HEK293 (cell line): ENCODE data around the gene CREB5.

Source experiments
- CTCF ChIA-PET: fragments of 350-600 bp; formaldehyde crosslinking; extraction: SDS; loops from one replicate; lab custom pipeline; 2021; ENCODE audit warnings: antibody characterized with exemption; lab: Yijun Ruan, JAX
- POLR2A ChIA-PET: fragments of 300-600 bp; formaldehyde crosslinking; extraction: SDS; loops from one replicate; lab custom pipeline; 2020; ENCODE audit warnings: antibody characterized with exemption, inconsistent platforms; lab: Yijun Ruan, JAX
- H3K27ac ChIP-seq: fragments of 200-500 bp; sonication (Bioruptor generic); 2 replicates; pipeline ENCODE4 v1.5.1; 2014; ENCODE audit warnings: low read depth, low read length, control low read depth, inconsistent platforms; ENCODE audit errors: extremely low read depth
- H3K36me3 ChIP-seq, 2 experiments: fragments of 200-500 bp in 1 of 2; sonication (Bioruptor generic) in 1 of 2; 1 replicate in 1 of 2; 2 replicates in 1 of 2; pipeline ENCODE4 v1.5.1; 2014 to 2017; ENCODE audit warnings: inconsistent platforms in 2 of 2, low read length in 2 of 2; ENCODE audit not compliant: control insufficient read depth in 2 of 2, insufficient read depth in 1 of 2
- H3K4me1 ChIP-seq: fragments of 200-500 bp; sonication (Bioruptor generic); 2 replicates; pipeline ENCODE4 v1.5.1; 2014; ENCODE audit warnings: mild to moderate bottlenecking, low read length, inconsistent platforms; ENCODE audit not compliant: control insufficient read depth, insufficient read depth
- H3K4me3 ChIP-seq: 2 replicates; pipeline ENCODE4 v1.5.1; 2011; ENCODE audit warnings: low read depth, mild to moderate bottlenecking, control low read depth, low read length, moderate library complexity
- H3K9me3 ChIP-seq: fragments of 200-500 bp; sonication (Bioruptor generic); 2 replicates; pipeline ENCODE4 v1.5.1; 2014; ENCODE audit warnings: low read depth, low read length, inconsistent platforms; ENCODE audit not compliant: control insufficient read depth, insufficient read depth
- EGR2 ChIP-seq: fragments of 450-650 bp; formaldehyde crosslinking; IDR thresholded peaks from 2 replicates; pipeline ENCODE4 v1.5.1; 2016; ENCODE audit warnings: low read depth, missing biosample characterization, missing genetic modification characterization
- FEZF1 ChIP-seq: fragments of 450-650 bp; formaldehyde crosslinking; IDR thresholded peaks from 2 replicates; pipeline ENCODE4 v1.5.1; 2016; ENCODE audit warnings: missing biosample characterization, missing genetic modification characterization
- KLF9 ChIP-seq: fragments of 450-650 bp; formaldehyde crosslinking; IDR thresholded peaks from 2 replicates; pipeline ENCODE4 v1.5.1; 2016; ENCODE audit warnings: missing biosample characterization, missing genetic modification characterization, low read depth
- OVOL3 ChIP-seq: fragments of 450-650 bp; formaldehyde crosslinking; IDR thresholded peaks from 2 replicates; pipeline ENCODE4 v1.5.1; 2016; ENCODE audit warnings: missing biosample characterization, missing genetic modification characterization
- WT1 ChIP-seq: fragments of 450-650 bp; formaldehyde crosslinking; IDR thresholded peaks from 2 replicates; pipeline ENCODE4 v1.5.1; 2016; ENCODE audit warnings: missing biosample characterization, missing genetic modification characterization
- ZBTB21 ChIP-seq: fragments of 450-650 bp; formaldehyde crosslinking; IDR thresholded peaks from 2 replicates; pipeline ENCODE4 v1.5.1; 2017; ENCODE audit warnings: missing biosample characterization, missing genetic modification characterization
- ZBTB49 ChIP-seq: fragments of 450-650 bp; formaldehyde crosslinking; IDR thresholded peaks from 2 replicates; pipeline ENCODE4 v1.5.1; 2016; ENCODE audit warnings: missing biosample characterization, missing genetic modification characterization, low read depth
- ZBTB7A ChIP-seq: fragments of 450-650 bp; formaldehyde crosslinking; IDR thresholded peaks from 2 replicates; pipeline ENCODE4 v1.5.1; 2016; ENCODE audit warnings: low read depth, missing biosample characterization, missing genetic modification characterization
- ZFP41 ChIP-seq: fragments of 450-650 bp; formaldehyde crosslinking; IDR thresholded peaks from 2 replicates; pipeline ENCODE4 v1.5.1; 2016; ENCODE audit warnings: missing biosample characterization, missing genetic modification characterization, borderline replicate concordance
- ZNF121 ChIP-seq: fragments of 450-650 bp; formaldehyde crosslinking; IDR thresholded peaks from 2 replicates; pipeline ENCODE4 v1.5.1; 2016; ENCODE audit warnings: missing biosample characterization, missing genetic modification characterization
- ZNF148 ChIP-seq: fragments of 450-650 bp; formaldehyde crosslinking; IDR thresholded peaks from 2 replicates; pipeline ENCODE4 v1.5.0; 2017; ENCODE audit warnings: missing biosample characterization, missing genetic modification characterization, borderline replicate concordance
- ZNF174 ChIP-seq: fragments of 450-650 bp; formaldehyde crosslinking; IDR thresholded peaks from 2 replicates; pipeline ENCODE4 v1.5.0; 2017; ENCODE audit warnings: missing biosample characterization, mild to moderate bottlenecking, missing genetic modification characterization
- ZNF248 ChIP-seq: fragments of 450-650 bp; formaldehyde crosslinking; IDR thresholded peaks from 2 replicates; pipeline ENCODE4 v1.5.1; 2017; ENCODE audit warnings: missing biosample characterization, missing genetic modification characterization
- ZNF280C ChIP-seq: fragments of 450-650 bp; formaldehyde crosslinking; IDR thresholded peaks from 2 replicates; pipeline ENCODE4 v1.5.1; 2016; ENCODE audit warnings: missing biosample characterization, missing genetic modification characterization
- ZNF366 ChIP-seq: fragments of 450-650 bp; formaldehyde crosslinking; conservative IDR thresholded peaks from 2 replicates; pipeline ENCODE4 v1.5.1; 2016; ENCODE audit warnings: missing biosample characterization, missing genetic modification characterization
- ZNF629 ChIP-seq: fragments of 450-650 bp; formaldehyde crosslinking; IDR thresholded peaks from 2 replicates; pipeline ENCODE4 v1.5.1; 2017; ENCODE audit warnings: missing biosample characterization, missing genetic modification characterization
- ZNF664 ChIP-seq: fragments of 450-650 bp; formaldehyde crosslinking; IDR thresholded peaks from 2 replicates; pipeline ENCODE4 v1.5.1; 2016; ENCODE audit warnings: missing biosample characterization, missing genetic modification characterization
- ZNF843 ChIP-seq: fragments of 450-650 bp; formaldehyde crosslinking; IDR thresholded peaks from 2 replicates; pipeline ENCODE4 v1.5.1; 2016; ENCODE audit warnings: missing biosample characterization, missing genetic modification characterization

The CREB5 gene

GRCh38 chr7:28868712-28869111 lies 456.4 kb downstream of the CREB5 start:
- H3K9me3 ChIP-seq: no peaks in the 10 kb centered on the region
- peaks cover 23% of the 10 kb centered on the region for H3K4me1 ChIP-seq
- ChIA-PET CTCF (interaction anchor here (0.8 to 3.7 kb wide), 2 partner anchors 15 to 16 kb away, joined by 3 to 24 read pairs; no protein-coding TSS in a partner anchor), POLR2A (no interaction called here)
- H3K36me3 ChIP-seq: no peaks in the 10 kb centered on the region
- no peak overlapping the region for H3K27ac ChIP-seq
- no peak overlapping the region for H3K4me3 ChIP-seq
- no peak for TF ChIP-seq ZNF121 (tag by site-specific recombination)
- TF ChIP-seq OVOL3 (tag by site-specific recombination): no peak
- no peak for TF ChIP-seq ZNF148 (tag by site-specific recombination)
- TF ChIP-seq ZBTB49: no peak

GRCh38 chr7:28871077-28871476 lies 458.8 kb downstream of the CREB5 start:
- Histone ChIP-seq H3K27ac (no peak overlapping the region), H3K4me1 (peaks cover 19% of the 10 kb centered on the region), H3K4me3 (no peak overlapping the region), H3K36me3 (no peaks in the 10 kb centered on the region), H3K9me3 (no peaks in the 10 kb centered on the region)
- CTCF ChIA-PET: interaction anchor here (0.6 to 3.7 kb wide), 4 partner anchors 17 to 439 kb away, joined by 3 to 24 read pairs (median 4); no protein-coding TSS in a partner anchor
- POLR2A ChIA-PET: interaction anchor here (0.7 kb wide), 1 partner anchor 45 kb away, joined by 6 read pairs; no protein-coding TSS in a partner anchor
- TF ChIP-seq EGR2 (tag by site-specific recombination) (no peak), ZNF629 (tag by site-specific recombination) (no peak), ZBTB7A (tag by site-specific recombination) (no peak), ZNF664 (tag by site-specific recombination) (no peak), ZNF174 (tag by site-specific recombination) (no peak), ZFP41 (tag by site-specific recombination) (no peak), ZNF248 (no peak), ZNF280C (tag by site-specific recombination) (no peak), FEZF1 (tag by site-specific recombination) (no peak), ZNF366 (tag by site-specific recombination) (no peak), WT1 (tag by site-specific recombination) (no peak), KLF9 (tag by site-specific recombination) (no peak), ZBTB21 (tag by site-specific recombination) (no peak), ZNF843 (tag by site-specific recombination) (no peak)
